ENCODE results near the gene STYXL1.

DNA sequence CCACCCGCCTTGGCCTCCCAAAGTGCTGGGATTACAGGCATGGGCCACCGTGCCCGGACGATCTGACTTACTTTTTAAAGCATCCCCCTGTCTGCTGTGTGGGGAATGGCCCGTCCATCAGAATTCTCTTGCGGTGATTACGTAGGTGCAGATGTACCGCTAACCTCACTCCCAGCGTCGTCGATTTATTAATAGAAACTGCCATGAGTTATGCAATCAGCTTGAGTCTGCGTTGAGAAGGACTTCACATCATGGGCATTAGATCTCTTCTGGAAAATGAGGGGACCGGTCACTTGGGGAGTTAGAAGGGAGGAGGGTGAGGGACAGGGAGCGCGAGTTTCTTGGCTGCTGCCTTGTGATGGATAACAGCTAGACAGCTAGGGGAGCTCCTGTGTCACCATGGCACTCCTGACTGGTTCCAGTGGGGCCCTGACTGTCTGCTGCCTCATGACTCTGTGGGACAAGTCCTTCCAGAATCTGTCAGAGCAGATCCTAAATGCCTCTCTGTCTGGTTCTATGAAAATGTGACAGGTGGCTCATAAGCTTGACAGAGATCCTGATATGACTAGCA is 97.6 kb downstream of the STYXL1 start:
- TF ChIP-seq, protein P1, sequence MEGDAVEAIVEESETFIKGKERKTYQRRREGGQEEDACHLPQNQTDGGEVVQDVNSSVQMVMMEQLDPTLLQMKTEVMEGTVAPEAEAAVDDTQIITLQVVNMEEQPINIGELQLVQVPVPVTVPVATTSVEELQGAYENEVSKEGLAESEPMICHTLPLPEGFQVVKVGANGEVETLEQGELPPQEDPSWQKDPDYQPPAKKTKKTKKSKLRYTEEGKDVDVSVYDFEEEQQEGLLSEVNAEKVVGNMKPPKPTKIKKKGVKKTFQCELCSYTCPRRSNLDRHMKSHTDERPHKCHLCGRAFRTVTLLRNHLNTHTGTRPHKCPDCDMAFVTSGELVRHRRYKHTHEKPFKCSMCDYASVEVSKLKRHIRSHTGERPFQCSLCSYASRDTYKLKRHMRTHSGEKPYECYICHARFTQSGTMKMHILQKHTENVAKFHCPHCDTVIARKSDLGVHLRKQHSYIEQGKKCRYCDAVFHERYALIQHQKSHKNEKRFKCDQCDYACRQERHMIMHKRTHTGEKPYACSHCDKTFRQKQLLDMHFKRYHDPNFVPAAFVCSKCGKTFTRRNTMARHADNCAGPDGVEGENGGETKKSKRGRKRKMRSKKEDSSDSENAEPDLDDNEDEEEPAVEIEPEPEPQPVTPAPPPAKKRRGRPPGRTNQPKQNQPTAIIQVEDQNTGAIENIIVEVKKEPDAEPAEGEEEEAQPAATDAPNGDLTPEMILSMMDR (IDR thresholded peaks at IDR 0.05; ENCODE audit: low read depth, low read length, poor library complexity, severe bottlenecking): no peak
- TF ChIP-seq EZH2phosphoT487 (IDR thresholded peaks at IDR 0.05; ENCODE audit: borderline replicate concordance, low read length): no peak
